D721Med (cell line): ENCODE data around the gene PKP2.

Experiments
- DNase-seq: peaks from one replicate; pipeline ENCODE4 v3.0.0; 2011; ENCODE audit warnings: low spot score; ENCODE audit not compliant: insufficient read length
- FAIRE-seq: peaks from 2 replicates; lab custom pipeline; 2011; peaks lifted over from hg19 to GRCh38; lab: Jason Lieb, UNC
- CTCF ChIP-seq: IDR thresholded peaks from 2 replicates; pipeline ENCODE4 v1.5.1; 2012; ENCODE audit warnings: mild to moderate bottlenecking, control low read depth; ENCODE audit not compliant: insufficient read depth; ENCODE audit errors: missing control alignments

PKP2 gene

GRCh38 chr12:32757157-32757556 is 139.4 kb downstream of the PKP2 start:
- DNase-seq: no peak
- no peak for TF ChIP-seq CTCF
- FAIRE-seq: no peak

- no peak for FAIRE-seq
- no peak for DNase-seq
- TF ChIP-seq CTCF: no peak
Observed at GRCh38 chr12:32756476-32757066, 140.0 kb downstream of the PKP2 start.

GRCh38 chr12:32755654-32756475 is 140.7 kb downstream of the PKP2 start, which contains the start of gene YARS2:
Gene YARS2, minus strand, starts transcription at chr12:32755897. Its CDS starts 23 bp downstream, at chr12:32755874.
- FAIRE-seq: peak; percentile 90
- no peak for DNase-seq
- peak; percentile 93 for TF ChIP-seq CTCF

GRCh38 chr12:32755051-32755653 is 141.4 kb downstream of the PKP2 start:
- FAIRE-seq: no peak
- peak; percentile 55 for TF ChIP-seq CTCF

GRCh38 chr12:32754111-32754510 is 142.5 kb downstream of the PKP2 start:
- FAIRE-seq (no peak), DNase-seq (no peak)
- TF ChIP-seq CTCF: no peak

More at GRCh38 chr12:32755051-32755653, 141.4 kb downstream of the PKP2 start:
- DNase-seq: no peak

GRCh38 chr12:32753605-32754004 is 143.0 kb downstream of the PKP2 start:
- DNase-seq: no peak
- FAIRE-seq: no peak
- no peak for TF ChIP-seq CTCF
